ENCODE measurements around the gene MED26.

The MED26 gene

GRCh38 chr19:16641695-16642094 lies 13.7 kb upstream of the MED26 start:
- H3K27me3 ChIP-seq, result no peaks in the 10 kb centered on the region
- H3K27ac ChIP-seq, result no peak overlapping the region
- H3K9me3 ChIP-seq, result no peaks in the 10 kb centered on the region
- no peaks in the 10 kb centered on the region for H3K4me1 ChIP-seq (ENCODE audit: control insufficient read depth in 1 of 2, insufficient read depth in 1 of 2, low read depth in 1 of 2, low read length in 1 of 2)
- no peak for TF ChIP-seq CTCF (IDR thresholded peaks at IDR 0.05)
- H3K4me3 ChIP-seq (ENCODE audit: low read depth in 1 of 2, low read length in 1 of 2), result no peak overlapping the region
- peaks cover 78% of the 10 kb centered on the region for H3K36me3 ChIP-seq

GRCh38 chr19:16640951-16641350 lies 12.9 kb upstream of the MED26 start:
- Histone ChIP-seq H3K4me1 (ENCODE audit: control insufficient read depth in 1 of 2, insufficient read depth in 1 of 2, low read depth in 1 of 2, low read length in 1 of 2) (no peaks in the 10 kb centered on the region), H3K27ac (no peak overlapping the region), H3K36me3 (peaks cover 79% of the 10 kb centered on the region), H3K4me3 (ENCODE audit: low read depth in 1 of 2, low read length in 1 of 2) (no peak overlapping the region), H3K27me3 (no peaks in the 10 kb centered on the region), H3K9me3 (no peaks in the 10 kb centered on the region)
- TF ChIP-seq CTCF (IDR thresholded peaks at IDR 0.05), result no peak

GRCh38 chr19:16638666-16639065 lies 10.7 kb upstream of the MED26 start:
- no peak for TF ChIP-seq CTCF (IDR thresholded peaks at IDR 0.05)
- Histone ChIP-seq H3K9me3 (no peaks in the 10 kb centered on the region), H3K27me3 (no peaks in the 10 kb centered on the region), H3K4me1 (ENCODE audit: control insufficient read depth in 1 of 2, insufficient read depth in 1 of 2, low read depth in 1 of 2, low read length in 1 of 2) (no peaks in the 10 kb centered on the region), H3K27ac (no peak overlapping the region), H3K36me3 (peaks cover 71% of the 10 kb centered on the region), H3K4me3 (ENCODE audit: low read depth in 1 of 2, low read length in 1 of 2) (no peak overlapping the region)

GRCh38 chr19:16637535-16637934 lies 9.5 kb upstream of the MED26 start:
- Histone ChIP-seq H3K9me3 (no peaks in the 10 kb centered on the region), H3K27ac (no peak overlapping the region), H3K4me1 (ENCODE audit: control insufficient read depth in 1 of 2, insufficient read depth in 1 of 2, low read depth in 1 of 2, low read length in 1 of 2) (no peaks in the 10 kb centered on the region), H3K4me3 (ENCODE audit: low read depth in 1 of 2, low read length in 1 of 2) (no peak overlapping the region), H3K36me3 (peaks cover 70% of the 10 kb centered on the region), H3K27me3 (no peaks in the 10 kb centered on the region)
- TF ChIP-seq CTCF (IDR thresholded peaks at IDR 0.05), result no peak

GRCh38 chr19:16631465-16631864 lies 3.5 kb upstream of the MED26 start:
- H3K27me3 ChIP-seq, result no peaks in the 10 kb centered on the region
- no peaks in the 10 kb centered on the region for H3K9me3 ChIP-seq
- no peak for TF ChIP-seq CTCF (IDR thresholded peaks at IDR 0.05)
- no peak overlapping the region for H3K27ac ChIP-seq
- H3K4me1 ChIP-seq (ENCODE audit: control insufficient read depth in 1 of 2, insufficient read depth in 1 of 2, low read depth in 1 of 2, low read length in 1 of 2), result peaks cover 16 to 24% of the 10 kb centered on the region in 2 experiments
- peaks cover 51% of the 10 kb centered on the region for H3K36me3 ChIP-seq
- H3K4me3 ChIP-seq (ENCODE audit: low read depth in 1 of 2, low read length in 1 of 2), result no peak overlapping the region

Data from neutrophil (primary cell).